ENCODE measurements around the gene SLCO3A1. TPM values are rescaled to one million over a fixed set of nuclear protein-coding genes. Genes with fewer than 3 reads are reported as not detected.

Gene SLCO3A1
- total RNA-seq, 2 experiments from 2014 or later, result 8.5 to 40.0 TPM

DNA sequence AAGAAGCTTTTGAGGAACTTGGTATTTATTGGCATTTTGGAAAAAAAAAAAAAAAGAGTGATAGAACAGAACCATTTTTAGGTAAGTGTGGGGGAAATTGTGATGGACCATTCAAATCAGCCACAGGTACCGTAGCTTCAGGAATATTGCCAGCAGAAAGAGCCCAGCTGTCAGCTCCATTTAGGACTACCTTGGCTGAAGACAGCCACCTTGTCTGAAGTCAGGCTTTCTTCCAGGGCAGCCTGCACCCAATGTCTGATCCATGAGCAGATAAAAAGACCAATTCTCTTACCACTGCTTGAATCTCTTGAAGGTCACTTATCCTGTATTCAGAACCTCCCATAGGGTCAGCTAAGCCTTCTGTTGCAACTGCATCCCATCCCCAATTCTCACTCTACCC, 37.6 kb downstream of the SLCO3A1 start:
- H4K20me1 ChIP-seq (ENCODE audit: insufficient read depth, low read length), result no peaks in the 10 kb centered on the region; the same call in none of the 2 replicates
- ChIA-PET POLR2A (interaction anchor here (0.5 to 0.9 kb wide), 2 partner anchors 11 to 115 kb away, joined by 3 to 6 read pairs; no protein-coding TSS in a partner anchor), CTCF (ENCODE audit: unreplicated experiment) (interaction anchor here (0.6 kb wide), 1 partner anchor 205 kb away, joined by 3 read pairs; no protein-coding TSS in a partner anchor)
- no peaks in the 10 kb centered on the region for H3K9me2 ChIP-seq (ENCODE audit: insufficient read depth, low read length)
- peaks cover 8% of the 10 kb centered on the region for H3K36me3 ChIP-seq (ENCODE audit: insufficient read depth, low read length)
- H2AFZ ChIP-seq (ENCODE audit: low read length), result no peak overlapping the region
- no peaks in the 10 kb centered on the region for H3K9me3 ChIP-seq (ENCODE audit: low read length)
- intact Hi-C loops (cut with micrococcal nuclease; ENCODE audit: unreplicated experiment), result no loop called here
- TF ChIP-seq, protein P1, sequence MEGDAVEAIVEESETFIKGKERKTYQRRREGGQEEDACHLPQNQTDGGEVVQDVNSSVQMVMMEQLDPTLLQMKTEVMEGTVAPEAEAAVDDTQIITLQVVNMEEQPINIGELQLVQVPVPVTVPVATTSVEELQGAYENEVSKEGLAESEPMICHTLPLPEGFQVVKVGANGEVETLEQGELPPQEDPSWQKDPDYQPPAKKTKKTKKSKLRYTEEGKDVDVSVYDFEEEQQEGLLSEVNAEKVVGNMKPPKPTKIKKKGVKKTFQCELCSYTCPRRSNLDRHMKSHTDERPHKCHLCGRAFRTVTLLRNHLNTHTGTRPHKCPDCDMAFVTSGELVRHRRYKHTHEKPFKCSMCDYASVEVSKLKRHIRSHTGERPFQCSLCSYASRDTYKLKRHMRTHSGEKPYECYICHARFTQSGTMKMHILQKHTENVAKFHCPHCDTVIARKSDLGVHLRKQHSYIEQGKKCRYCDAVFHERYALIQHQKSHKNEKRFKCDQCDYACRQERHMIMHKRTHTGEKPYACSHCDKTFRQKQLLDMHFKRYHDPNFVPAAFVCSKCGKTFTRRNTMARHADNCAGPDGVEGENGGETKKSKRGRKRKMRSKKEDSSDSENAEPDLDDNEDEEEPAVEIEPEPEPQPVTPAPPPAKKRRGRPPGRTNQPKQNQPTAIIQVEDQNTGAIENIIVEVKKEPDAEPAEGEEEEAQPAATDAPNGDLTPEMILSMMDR (conservative IDR thresholded peaks at IDR 0.05; ENCODE audit: low read length), result no peak
- TF ChIP-seq EZH2phosphoT487 (IDR thresholded peaks at IDR 0.05; ENCODE audit: borderline replicate concordance, low read depth, low read length), result no peak
- H3K4me2 ChIP-seq (ENCODE audit: low read length), result no peak overlapping the region
- DNase-seq (ENCODE audit: low spot score), result no peak
- no peak overlapping the region for H3K27ac ChIP-seq (ENCODE audit: low read depth, low read length, poor library complexity, severe bottlenecking)
- H3K4me1 ChIP-seq (ENCODE audit: insufficient read depth, low read length, poor library complexity, severe bottlenecking), result peaks cover 16% of the 10 kb centered on the region
- BruUV-seq (replicated peaks), result no TSS peak
- H3K4me3 ChIP-seq (ENCODE audit: low read depth, low read length, poor library complexity, severe bottlenecking), result no peak overlapping the region
- H3K79me2 ChIP-seq (ENCODE audit: insufficient read depth, low read depth, low read length), result 0 out of 2 replicates have a peak, but pooled peaks cover 8% of the 10 kb centered on the region

DNA sequence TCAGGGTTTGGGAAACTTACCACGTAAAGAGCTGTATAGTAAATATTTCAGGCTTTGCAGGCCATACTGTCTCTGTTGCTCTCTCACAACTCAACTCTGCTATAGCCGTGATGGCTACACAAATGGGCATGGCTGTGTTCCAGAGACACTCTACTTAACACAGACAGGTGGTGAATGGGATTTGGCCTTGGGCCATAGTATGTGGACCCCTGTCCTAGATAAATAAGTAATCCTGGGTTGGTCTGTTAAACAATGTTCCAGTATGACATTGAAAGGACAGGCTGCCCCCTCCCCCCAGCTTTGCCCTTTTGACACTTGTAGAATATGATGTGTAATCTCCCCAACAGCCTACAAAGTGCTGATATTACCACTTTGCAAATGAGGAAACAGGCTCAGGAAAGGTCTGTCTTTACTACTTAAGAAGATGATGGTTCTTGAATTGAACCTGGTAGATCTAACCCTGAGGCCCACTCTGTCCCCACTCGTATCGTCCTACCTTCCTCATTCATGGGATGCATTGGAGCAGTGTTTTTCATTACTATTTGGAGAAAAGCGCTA, 38.4 kb downstream of the SLCO3A1 start:
- CTCF ChIA-PET (ENCODE audit: unreplicated experiment), result no interaction called here
- no peaks in the 10 kb centered on the region for H3K9me3 ChIP-seq (ENCODE audit: low read length)

More for the DNA sequence above, 38.4 kb downstream of the SLCO3A1 start:
- intact Hi-C loops (cut with micrococcal nuclease; ENCODE audit: unreplicated experiment), result no loop called here
- DNase-seq (ENCODE audit: low spot score), result no peak
- H3K4me1 ChIP-seq (ENCODE audit: insufficient read depth, low read length, poor library complexity, severe bottlenecking), result peaks cover 9% of the 10 kb centered on the region
- peaks cover 8% of the 10 kb centered on the region for H3K36me3 ChIP-seq (ENCODE audit: insufficient read depth, low read length)
- no peak overlapping the region for H3K27ac ChIP-seq (ENCODE audit: low read depth, low read length, poor library complexity, severe bottlenecking)
- no peaks in the 10 kb centered on the region; the same call in 1 of the 2 replicates for H4K20me1 ChIP-seq (ENCODE audit: insufficient read depth, low read length)
- H2AFZ ChIP-seq (ENCODE audit: low read length), result no peak overlapping the region
- BruUV-seq (replicated peaks), result no TSS peak
- H3K79me2 ChIP-seq (ENCODE audit: insufficient read depth, low read depth, low read length), result 0 out of 2 replicates have a peak, but pooled peaks cover 8% of the 10 kb centered on the region
- POLR2A ChIA-PET, result interaction anchor here (0.6 to 1.1 kb wide), 2 partner anchors 11 to 95 kb away, joined by 3 read pairs; no protein-coding TSS in a partner anchor
- no peak overlapping the region for H3K4me2 ChIP-seq (ENCODE audit: low read length)
- H3K4me3 ChIP-seq (ENCODE audit: low read depth, low read length, poor library complexity, severe bottlenecking), result no peak overlapping the region
- TF ChIP-seq, protein P1 (conservative IDR thresholded peaks at IDR 0.05; ENCODE audit: low read length), result no peak
- no peak for TF ChIP-seq EZH2phosphoT487 (IDR thresholded peaks at IDR 0.05; ENCODE audit: borderline replicate concordance, low read depth, low read length)
- no peaks in the 10 kb centered on the region for H3K9me2 ChIP-seq (ENCODE audit: insufficient read depth, low read length)
